Stimulated activated memory B cell treated with anti-CD40 and anti-IgM and Interleukin-4, amounts not matched to agents 10 μg/mL and 1 μg/mL and 100 μg/mL, for 72 hours (primary cell): ENCODE data around the gene GPX4.
A peak's percentile ranks its signal among the peaks of the same experiment; 100 is the strongest.

Source experiments
- ATAC-seq: fragments of 150-1000 bp; cut with Tn5 transposase; 2 replicates; pipeline ENCODE4 v1.10.0; 2021
- H3K27ac Mint-ChIP-seq: one replicate; pipeline ENCODE4 v1.8.0; 2022; ENCODE audit warnings: mild to moderate bottlenecking, mixed read lengths
- H3K27me3 Mint-ChIP-seq: one replicate; pipeline ENCODE4 v1.8.0; 2022; ENCODE audit warnings: mixed read lengths
- H3K36me3 Mint-ChIP-seq: one replicate; pipeline ENCODE4 v1.8.0; 2022; ENCODE audit warnings: mixed read lengths
- H3K4me1 Mint-ChIP-seq: one replicate; pipeline ENCODE4 v1.8.0; 2022; ENCODE audit warnings: mixed read lengths
- H3K4me3 Mint-ChIP-seq: one replicate; pipeline ENCODE4 v1.8.0; 2022; ENCODE audit warnings: mild to moderate bottlenecking, moderate library complexity, mixed read lengths
- H3K9me3 Mint-ChIP-seq: one replicate; pipeline ENCODE4 v1.8.0; 2022; ENCODE audit warnings: mixed read lengths

GPX4 gene

GRCh38 chr19:1076046-1076386 is 27.8 kb upstream of the GPX4 start:
- Mint-ChIP-seq H3K36me3 (peaks cover 56% of the 10 kb centered on the region), H3K27ac (peak overlapping the region; percentile 91), H3K4me1 (peaks cover 62% of the 10 kb centered on the region), H3K9me3 (no peaks in the 10 kb centered on the region), H3K4me3 (peak overlapping the region; percentile 51), H3K27me3 (no peaks in the 10 kb centered on the region)
- ATAC-seq: no peak

GRCh38 chr19:1076951-1077350 is 26.8 kb upstream of the GPX4 start:
- no peaks in the 10 kb centered on the region for H3K27me3 Mint-ChIP-seq
- no peaks in the 10 kb centered on the region for H3K9me3 Mint-ChIP-seq
- peak; percentile 94 for ATAC-seq
- peaks cover 65% of the 10 kb centered on the region for H3K4me1 Mint-ChIP-seq
- H3K36me3 Mint-ChIP-seq: peaks cover 61% of the 10 kb centered on the region
- H3K4me3 Mint-ChIP-seq: peak overlapping the region; percentile 67
- H3K27ac Mint-ChIP-seq: peak overlapping the region; percentile 91

GRCh38 chr19:1079566-1080111 is 24.2 kb upstream of the GPX4 start:
- Mint-ChIP-seq H3K9me3 (no peaks in the 10 kb centered on the region), H3K4me3 (no peak overlapping the region), H3K27ac (peak overlapping the region; percentile 17), H3K36me3 (peaks cover 64% of the 10 kb centered on the region), H3K27me3 (no peaks in the 10 kb centered on the region), H3K4me1 (peaks cover 62% of the 10 kb centered on the region)
- no peak for ATAC-seq

- Mint-ChIP-seq H3K9me3 (no peaks in the 10 kb centered on the region), H3K4me1 (peaks cover 66% of the 10 kb centered on the region), H3K4me3 (no peak overlapping the region), H3K36me3 (peaks cover 69% of the 10 kb centered on the region), H3K27ac (peak overlapping the region; percentile 17), H3K27me3 (no peaks in the 10 kb centered on the region)
- no peak for ATAC-seq
Observed at GRCh38 chr19:1080360-1081161, 23.2 kb upstream of the GPX4 start.

GRCh38 chr19:1081301-1082164 is 22.3 kb upstream of the GPX4 start:
- ATAC-seq: no peak
- H3K4me3 Mint-ChIP-seq: no peak overlapping the region
- peaks cover 64% of the 10 kb centered on the region for H3K36me3 Mint-ChIP-seq
- H3K27ac Mint-ChIP-seq: peak overlapping the region; percentile 64
- no peaks in the 10 kb centered on the region for H3K27me3 Mint-ChIP-seq
- H3K9me3 Mint-ChIP-seq: no peaks in the 10 kb centered on the region
- peaks cover 66% of the 10 kb centered on the region for H3K4me1 Mint-ChIP-seq

GRCh38 chr19:1082165-1082927 is 21.4 kb upstream of the GPX4 start:
- peak; percentile 68 for ATAC-seq
- peaks cover 60% of the 10 kb centered on the region for H3K4me1 Mint-ChIP-seq
- peak overlapping the region; percentile 24 for H3K4me3 Mint-ChIP-seq
- no peaks in the 10 kb centered on the region for H3K27me3 Mint-ChIP-seq
- H3K27ac Mint-ChIP-seq: peak overlapping the region; percentile 64
- peaks cover 66% of the 10 kb centered on the region for H3K36me3 Mint-ChIP-seq
- H3K9me3 Mint-ChIP-seq: no peaks in the 10 kb centered on the region

GRCh38 chr19:1082928-1083816 is 20.6 kb upstream of the GPX4 start:
- no peaks in the 10 kb centered on the region for H3K27me3 Mint-ChIP-seq
- H3K36me3 Mint-ChIP-seq: peaks cover 65% of the 10 kb centered on the region
- H3K9me3 Mint-ChIP-seq: no peaks in the 10 kb centered on the region
- H3K4me3 Mint-ChIP-seq: peak overlapping the region; percentile 52
- peak overlapping the region; percentile 82 for H3K27ac Mint-ChIP-seq
- peaks cover 62% of the 10 kb centered on the region for H3K4me1 Mint-ChIP-seq
- ATAC-seq: no peak

- H3K4me3 Mint-ChIP-seq: peak overlapping the region; percentile 26
- ATAC-seq: no peak
- H3K4me1 Mint-ChIP-seq: peaks cover 72% of the 10 kb centered on the region
- no peaks in the 10 kb centered on the region for H3K27me3 Mint-ChIP-seq
- peaks cover 75% of the 10 kb centered on the region for H3K36me3 Mint-ChIP-seq
- H3K27ac Mint-ChIP-seq: peak overlapping the region; percentile 82
- H3K9me3 Mint-ChIP-seq: no peaks in the 10 kb centered on the region
Observed at GRCh38 chr19:1084024-1084868, 19.5 kb upstream of the GPX4 start.

- ATAC-seq: no peak
- peak overlapping the region; percentile 32 for H3K4me3 Mint-ChIP-seq
- no peaks in the 10 kb centered on the region for H3K9me3 Mint-ChIP-seq
- H3K4me1 Mint-ChIP-seq: peaks cover 76% of the 10 kb centered on the region
- peaks cover 73% of the 10 kb centered on the region for H3K36me3 Mint-ChIP-seq
- peak overlapping the region; percentile 82 for H3K27ac Mint-ChIP-seq
- H3K27me3 Mint-ChIP-seq: no peaks in the 10 kb centered on the region
Observed at GRCh38 chr19:1085053-1085658, 18.6 kb upstream of the GPX4 start.

- no peak for ATAC-seq
- Mint-ChIP-seq H3K4me3 (peak overlapping the region; percentile 32), H3K27me3 (no peaks in the 10 kb centered on the region), H3K9me3 (no peaks in the 10 kb centered on the region), H3K4me1 (peaks cover 75% of the 10 kb centered on the region), H3K27ac (peak overlapping the region; percentile 82), H3K36me3 (peaks cover 70% of the 10 kb centered on the region)
Observed at GRCh38 chr19:1085676-1086442, 17.9 kb upstream of the GPX4 start.

GRCh38 chr19:1086613-1087012 is 17.2 kb upstream of the GPX4 start:
- peak overlapping the region; percentile 82 for H3K27ac Mint-ChIP-seq
- H3K9me3 Mint-ChIP-seq: no peaks in the 10 kb centered on the region
- peaks cover 63% of the 10 kb centered on the region for H3K36me3 Mint-ChIP-seq
- no peak overlapping the region for H3K4me3 Mint-ChIP-seq
- no peak for ATAC-seq
- H3K27me3 Mint-ChIP-seq: no peaks in the 10 kb centered on the region
- peaks cover 72% of the 10 kb centered on the region for H3K4me1 Mint-ChIP-seq

GRCh38 chr19:1087813-1088415 is 15.9 kb upstream of the GPX4 start:
- Mint-ChIP-seq H3K27ac (peak overlapping the region; percentile 77), H3K4me1 (peaks cover 64% of the 10 kb centered on the region), H3K4me3 (peak overlapping the region; percentile 25), H3K36me3 (peaks cover 55% of the 10 kb centered on the region), H3K27me3 (no peaks in the 10 kb centered on the region), H3K9me3 (no peaks in the 10 kb centered on the region)
- peak; percentile 72 for ATAC-seq
